GM12864 (cell line): Measurements from ENCODE around the gene ANO8.

Source experiments
- DNase-seq: peaks from one replicate; pipeline ENCODE4 v3.0.0-alpha.2; 2011; ENCODE audit warnings: low read depth
- H3K4me3 ChIP-seq: 2 replicates; pipeline ENCODE4 v1.5.1; 2011; ENCODE audit warnings: mild to moderate bottlenecking, low read depth, low read length, control low read depth
- TF ChIP-seq, protein P1 (sequence below): IDR thresholded peaks from 2 replicates; pipeline ENCODE4 v1.5.1; 2011; ENCODE audit warnings: low read depth, mild to moderate bottlenecking, moderate library complexity, low read length, control low read depth, inconsistent platforms; ENCODE audit errors: missing control alignments

The ANO8 gene

DNA sequence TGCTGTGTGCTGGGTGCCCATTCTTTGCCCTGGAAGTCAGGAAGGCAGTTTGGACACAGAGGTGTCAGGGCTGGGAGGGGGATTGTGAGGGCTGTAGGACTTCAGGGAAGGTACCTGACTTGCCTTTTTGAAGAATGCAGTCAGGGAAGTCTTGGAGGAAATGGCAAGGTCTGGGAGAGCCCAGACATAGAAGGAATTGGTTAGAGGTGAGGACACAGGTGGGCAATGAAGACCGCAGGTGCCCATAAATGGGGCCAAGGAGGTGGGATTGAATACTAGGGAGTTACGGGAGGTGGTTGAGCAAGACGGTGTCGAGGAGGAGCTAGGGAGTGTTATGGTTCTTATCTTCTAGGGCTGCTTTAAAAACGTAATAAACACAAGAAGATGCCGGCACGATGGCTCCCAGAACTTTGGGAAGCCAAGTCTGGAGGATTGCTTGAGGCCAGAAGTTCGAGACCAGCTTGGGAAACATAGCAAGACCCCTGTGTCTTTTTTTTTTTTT is 26.7 kb downstream of the ANO8 start:
- TF ChIP-seq, protein P1, sequence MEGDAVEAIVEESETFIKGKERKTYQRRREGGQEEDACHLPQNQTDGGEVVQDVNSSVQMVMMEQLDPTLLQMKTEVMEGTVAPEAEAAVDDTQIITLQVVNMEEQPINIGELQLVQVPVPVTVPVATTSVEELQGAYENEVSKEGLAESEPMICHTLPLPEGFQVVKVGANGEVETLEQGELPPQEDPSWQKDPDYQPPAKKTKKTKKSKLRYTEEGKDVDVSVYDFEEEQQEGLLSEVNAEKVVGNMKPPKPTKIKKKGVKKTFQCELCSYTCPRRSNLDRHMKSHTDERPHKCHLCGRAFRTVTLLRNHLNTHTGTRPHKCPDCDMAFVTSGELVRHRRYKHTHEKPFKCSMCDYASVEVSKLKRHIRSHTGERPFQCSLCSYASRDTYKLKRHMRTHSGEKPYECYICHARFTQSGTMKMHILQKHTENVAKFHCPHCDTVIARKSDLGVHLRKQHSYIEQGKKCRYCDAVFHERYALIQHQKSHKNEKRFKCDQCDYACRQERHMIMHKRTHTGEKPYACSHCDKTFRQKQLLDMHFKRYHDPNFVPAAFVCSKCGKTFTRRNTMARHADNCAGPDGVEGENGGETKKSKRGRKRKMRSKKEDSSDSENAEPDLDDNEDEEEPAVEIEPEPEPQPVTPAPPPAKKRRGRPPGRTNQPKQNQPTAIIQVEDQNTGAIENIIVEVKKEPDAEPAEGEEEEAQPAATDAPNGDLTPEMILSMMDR, result no peak
- H3K4me3 ChIP-seq, result no peak overlapping the region
- no peak for DNase-seq

DNA sequence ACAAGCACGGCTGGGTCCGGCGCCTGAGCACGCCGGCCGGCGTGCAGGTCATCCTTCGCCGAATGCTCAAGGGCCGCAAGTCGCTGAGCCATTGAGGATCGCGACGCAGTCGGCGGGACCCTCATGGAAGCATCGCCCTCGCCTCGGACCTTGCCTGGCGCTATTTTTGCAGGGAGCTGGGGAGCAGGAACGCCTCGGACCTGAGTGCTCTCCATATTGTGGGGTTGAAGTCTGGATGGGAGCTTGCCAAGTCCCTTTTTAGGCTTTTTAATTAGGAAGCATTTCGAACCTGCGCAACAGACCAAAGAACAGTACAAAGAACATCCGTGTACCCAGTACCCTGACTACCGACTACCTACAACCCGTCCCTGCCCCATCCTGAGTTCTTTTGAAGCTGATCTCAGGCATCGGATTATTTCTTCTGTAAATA is 28.4 kb downstream of the ANO8 start:
- DNase-seq, result no peak
- H3K4me3 ChIP-seq, result peak overlapping the region; percentile 82
- TF ChIP-seq, protein P1, result no peak

DNA sequence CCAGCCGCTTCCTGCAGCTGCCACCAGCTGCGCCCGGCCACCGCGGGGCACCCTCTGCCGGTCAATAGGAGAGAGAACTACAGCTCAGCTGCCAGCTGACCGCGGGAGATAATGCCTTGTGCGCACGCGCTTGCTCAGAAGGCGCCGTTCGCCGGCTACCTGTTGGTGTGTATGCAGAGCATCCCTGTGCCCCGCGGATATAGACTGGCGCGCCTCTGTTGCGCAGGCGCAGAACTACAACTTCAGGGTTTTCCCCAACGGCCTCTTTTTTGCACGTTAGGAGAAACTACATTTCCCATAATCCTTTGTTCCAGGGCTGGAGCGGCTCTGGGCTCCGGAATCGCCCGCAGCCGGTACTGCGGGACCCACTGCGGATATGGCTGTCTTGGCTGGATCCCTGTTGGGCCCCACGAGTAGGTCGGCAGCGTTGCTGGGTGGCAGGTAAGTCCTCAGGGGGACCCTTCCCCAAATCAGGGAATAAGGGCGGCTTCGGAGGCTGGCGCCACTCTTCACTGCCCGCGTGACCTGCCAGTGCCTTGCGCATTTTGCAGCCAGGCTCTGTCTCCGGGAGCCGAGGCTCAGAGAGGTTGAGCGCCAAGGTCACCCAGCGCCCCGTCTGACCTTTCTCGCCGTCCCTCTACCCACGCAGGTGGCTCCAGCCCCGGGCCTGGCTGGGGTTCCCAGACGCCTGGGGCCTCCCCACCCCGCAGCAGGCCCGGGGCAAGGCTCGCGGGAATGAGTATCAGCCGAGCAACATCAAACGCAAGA is 29.0 kb downstream of the ANO8 start, which contains the start of gene MRPL34:
MRPL34 (plus strand) TSS at position 356 of the 768 bp plus-strand sequence; CDS start at position 377, 21 bp downstream.
- H3K4me3 ChIP-seq, result peak within 1 kb of the TSS; percentile 82
- TF ChIP-seq, protein P1, result peak; percentile 79
- DNase-seq, result peak; percentile 98

DNA sequence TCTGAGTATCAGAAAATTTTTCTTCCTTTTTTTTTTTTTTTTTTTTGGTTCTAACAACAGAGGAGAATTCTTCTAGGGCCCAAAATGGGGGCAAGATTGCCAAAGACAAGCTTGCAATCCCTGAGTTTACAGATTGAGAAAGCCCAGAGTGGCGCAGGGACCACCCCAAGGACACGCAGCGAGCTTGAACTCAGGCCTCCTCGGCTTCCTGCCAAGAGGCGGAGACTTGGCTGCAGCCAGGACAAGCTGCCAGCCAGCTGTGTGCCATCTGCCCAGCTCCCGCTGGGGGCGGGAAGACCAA is 29.5 kb downstream of the ANO8 start:
- TF ChIP-seq, protein P1, result no peak
- DNase-seq, result no peak
- H3K4me3 ChIP-seq, result peak overlapping the region; percentile 82

DNA sequence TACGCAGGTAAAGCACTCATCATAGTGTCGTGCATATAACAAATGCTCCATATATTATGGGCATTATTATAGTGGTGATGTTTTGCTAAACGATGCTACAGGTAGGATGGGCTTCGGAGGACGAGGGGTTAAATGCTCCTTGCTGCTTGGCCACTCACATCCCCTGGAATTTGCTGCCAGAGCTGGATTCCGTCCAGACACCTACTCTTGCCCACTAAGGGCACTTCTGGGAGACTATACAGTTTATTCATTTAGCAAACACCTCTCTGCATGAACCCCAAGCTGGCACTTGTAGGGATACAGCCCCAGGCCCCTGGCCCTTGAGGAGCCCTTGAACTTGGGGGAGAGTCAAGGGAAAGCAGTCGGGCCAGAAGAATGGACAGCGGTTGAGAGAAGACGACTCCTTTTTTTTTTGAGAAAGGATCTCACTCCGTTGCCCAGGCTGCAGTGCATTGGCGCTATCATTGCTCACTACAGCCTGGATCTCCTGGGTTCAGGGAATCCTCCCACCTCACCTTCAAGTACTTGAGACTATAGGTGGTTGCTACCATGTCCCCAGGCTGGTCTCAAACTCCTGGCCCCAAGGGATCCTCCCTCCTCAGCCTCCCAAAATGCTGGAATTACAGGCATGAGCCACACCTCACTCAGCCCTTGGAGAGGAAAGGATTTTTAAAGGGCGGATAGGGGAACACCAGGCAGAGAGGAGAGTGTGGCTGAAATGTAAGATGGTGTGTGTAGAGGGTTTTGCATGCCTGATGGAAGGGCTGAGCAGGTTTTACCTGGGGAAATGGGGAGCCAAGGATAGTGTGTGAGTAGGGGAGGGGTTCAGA is 30.1 kb downstream of the ANO8 start:
- DNase-seq, result no peak
- H3K4me3 ChIP-seq, result no peak overlapping the region; the same call in 1 of the 2 replicates
- TF ChIP-seq, protein P1, result no peak

DNA sequence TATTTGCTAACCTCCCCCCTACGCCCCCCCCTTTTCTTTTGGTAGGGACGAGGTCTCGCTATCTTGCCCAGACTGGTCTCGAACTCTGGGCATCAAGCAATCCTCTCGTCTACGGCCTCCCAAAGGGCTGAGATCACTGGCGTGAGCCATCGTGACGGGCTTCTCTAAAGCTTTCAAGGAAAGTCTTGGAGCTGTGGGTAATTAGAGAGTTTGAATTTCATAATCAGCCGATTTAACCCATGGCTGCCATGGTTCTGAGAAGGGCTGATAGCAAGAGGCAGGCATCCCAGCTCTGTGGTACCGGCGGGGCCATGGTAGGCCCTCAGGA is 30.8 kb downstream of the ANO8 start:
- TF ChIP-seq, protein P1, result no peak
- no peak for DNase-seq
- H3K4me3 ChIP-seq, result no peak overlapping the region; the same call in 1 of the 2 replicates
